Peyer's patch (tissue), 4 donors: Measurements from ENCODE around the gene SPRED3.

Experiments used
- POLR2A ChIP-seq, 2 donors: fragments of 450-650 bp; IDR thresholded peaks; one replicate each; pipeline ENCODE4 v1.5.1; 2017; ENCODE audit warnings: antibody characterized with exemption in 2 of 2, mild to moderate bottlenecking in 2 of 2, moderate library complexity in 2 of 2
- TF ChIP-seq, protein P1 (sequence below), 6 experiments: fragments of 450-650 bp in 4 of 6; fragments of 200-600 bp in 2 of 6; sonication (generic) in 1 of 6; IDR thresholded peaks; one replicate each; pipeline ENCODE4 v1.5.1; 2017 to 2019; ENCODE audit warnings: antibody characterized with exemption in 6 of 6, mild to moderate bottlenecking in 3 of 6, moderate library complexity in 1 of 6

DNA sequence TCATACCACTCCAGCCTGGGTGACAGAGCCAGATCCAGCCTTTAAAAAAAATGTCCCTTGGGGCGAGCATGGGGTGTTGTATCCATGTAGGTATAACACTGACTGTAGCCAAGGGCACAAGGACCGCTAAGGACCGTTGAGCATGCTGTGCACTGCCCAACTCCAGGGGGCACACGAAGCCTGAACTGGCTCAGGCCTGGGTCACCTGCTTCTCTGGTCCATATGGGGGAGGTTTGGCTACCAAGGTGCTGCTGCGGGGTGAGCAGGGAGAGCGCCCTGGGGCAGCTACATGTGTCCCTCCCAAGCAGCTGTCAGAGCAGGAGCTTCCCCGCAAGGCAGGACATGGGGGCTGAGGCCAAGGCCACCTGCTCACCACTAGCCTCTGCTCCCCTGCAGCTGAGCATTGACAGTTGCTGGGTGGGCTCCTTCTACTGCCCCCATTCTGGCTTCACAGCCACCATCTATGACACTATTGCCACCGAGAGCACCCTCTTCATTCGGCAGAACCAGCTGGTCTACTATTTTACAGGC lies 36.6 kb upstream of the SPRED3 start:
- TF ChIP-seq POLR2A (IDR thresholded peaks at IDR 0.05): no peak
- TF ChIP-seq, protein P1, sequence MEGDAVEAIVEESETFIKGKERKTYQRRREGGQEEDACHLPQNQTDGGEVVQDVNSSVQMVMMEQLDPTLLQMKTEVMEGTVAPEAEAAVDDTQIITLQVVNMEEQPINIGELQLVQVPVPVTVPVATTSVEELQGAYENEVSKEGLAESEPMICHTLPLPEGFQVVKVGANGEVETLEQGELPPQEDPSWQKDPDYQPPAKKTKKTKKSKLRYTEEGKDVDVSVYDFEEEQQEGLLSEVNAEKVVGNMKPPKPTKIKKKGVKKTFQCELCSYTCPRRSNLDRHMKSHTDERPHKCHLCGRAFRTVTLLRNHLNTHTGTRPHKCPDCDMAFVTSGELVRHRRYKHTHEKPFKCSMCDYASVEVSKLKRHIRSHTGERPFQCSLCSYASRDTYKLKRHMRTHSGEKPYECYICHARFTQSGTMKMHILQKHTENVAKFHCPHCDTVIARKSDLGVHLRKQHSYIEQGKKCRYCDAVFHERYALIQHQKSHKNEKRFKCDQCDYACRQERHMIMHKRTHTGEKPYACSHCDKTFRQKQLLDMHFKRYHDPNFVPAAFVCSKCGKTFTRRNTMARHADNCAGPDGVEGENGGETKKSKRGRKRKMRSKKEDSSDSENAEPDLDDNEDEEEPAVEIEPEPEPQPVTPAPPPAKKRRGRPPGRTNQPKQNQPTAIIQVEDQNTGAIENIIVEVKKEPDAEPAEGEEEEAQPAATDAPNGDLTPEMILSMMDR (IDR thresholded peaks at IDR 0.05): no peak
